K562 (cell line): ENCODE results near the gene RAB6B. TPM values are rescaled to one million over a fixed set of nuclear protein-coding genes. Genes with fewer than 3 reads are reported as not detected.

Experiments
- ATAC-seq: fragments of 200-7000 bp; cut with Tn5 transposase; 3 replicates; pipeline ENCODE4 v1.9.1; 2020; ENCODE audit warnings: moderate library complexity
- BruUV-seq: library from RNA; stranded (reverse); fragments of 400-500 nt; replicated peaks from 2 replicates; lab custom pipeline; 2021; lab: Mats Ljungman, UMichigan
- CTCF ChIA-PET: fragments of 300-600 bp; formaldehyde crosslinking; extraction: SDS; loops from one replicate; lab custom pipeline; 2021; ENCODE audit warnings: low intra/inter-chr PET ratio; lab: Yijun Ruan, JAX
- POLR2A ChIA-PET: fragments of 300-600, 350-650 bp; sonication (Branson Sonifier 250); formaldehyde crosslinking; extraction: SDS; loops from one replicate; lab custom pipeline; 2021; ENCODE audit warnings: antibody characterized with exemption, inconsistent platforms; lab: Yijun Ruan, JAX
- DNase-seq, 4 experiments: peaks; one replicate each; pipeline versions ENCODE4 v3.0.0 to v3.0.0-alpha.2; 2011 to 2018; ENCODE audit warnings: low spot score in 3 of 4, mixed read lengths in 3 of 4; ENCODE audit errors: extremely low read depth in 1 of 4
- FAIRE-seq: peaks from 2 replicates; lab custom pipeline; 2011; peaks lifted over from hg19 to GRCh38; lab: Jason Lieb, UNC
- H2AFZ ChIP-seq: 2 replicates; pipeline ENCODE4 v1.6.0; 2011; ENCODE audit warnings: low read depth, low read length, control low read depth, inconsistent platforms
- H3K27ac ChIP-seq: fragments of 200-600 bp; 3 replicates; pipeline ENCODE4 v1.8.0; 2011; ENCODE audit warnings: low read depth, mild to moderate bottlenecking, control low read depth, inconsistent platforms, low read length, moderate library complexity, mixed read lengths; ENCODE audit errors: extremely low read depth
- H3K27me3 ChIP-seq, 2 experiments: fragments of 300-600 bp in 1 of 2; 2 replicates in 1 of 2; 3 replicates in 1 of 2; pipeline versions ENCODE4 v1.6.0 to v1.8.0; 2011; ENCODE audit warnings: inconsistent platforms in 2 of 2, low read length in 2 of 2, mild to moderate bottlenecking in 1 of 2, mixed read lengths in 1 of 2, moderate library complexity in 1 of 2; ENCODE audit not compliant: control insufficient read depth in 2 of 2, insufficient read depth in 2 of 2
- H3K36me3 ChIP-seq: fragments of 300-600 bp; 3 replicates; pipeline ENCODE4 v1.8.0; 2011; ENCODE audit warnings: mild to moderate bottlenecking, low read length, inconsistent platforms; ENCODE audit not compliant: control insufficient read depth, insufficient read depth
- H3K4me1 ChIP-seq, 2 experiments: fragments of 200-600 bp in 1 of 2; replicated peaks in 1 of 2; 2 replicates in 1 of 2; 3 replicates in 1 of 2; pipeline versions ENCODE4 v1.5.1 to v1.8.0; 2011; ENCODE audit warnings: inconsistent platforms in 2 of 2, low read length in 2 of 2, mild to moderate bottlenecking in 1 of 2, mixed read lengths in 1 of 2, moderate library complexity in 1 of 2; ENCODE audit not compliant: control insufficient read depth in 2 of 2, insufficient read depth in 2 of 2
- H3K4me2 ChIP-seq: 2 replicates; pipeline ENCODE4 v1.6.1; 2011; ENCODE audit warnings: low read length, control low read depth, inconsistent platforms, mixed read lengths; ENCODE audit not compliant: insufficient read depth
- H3K4me3 ChIP-seq: fragments of 200-600 bp; sonication (generic), shearing (Covaris generic); 2 replicates; pipeline ENCODE4 v1.5.1; 2016; ENCODE audit warnings: control low read depth, inconsistent platforms
- H3K79me2 ChIP-seq: fragments of 200-600 bp; 3 replicates; pipeline ENCODE4 v1.8.0; 2011; ENCODE audit warnings: low read length, inconsistent platforms; ENCODE audit not compliant: control insufficient read depth, insufficient read depth
- H3K9ac ChIP-seq, 2 experiments: 2 replicates each; pipeline versions ENCODE4 v1.6.0 to v1.6.1; 2011; ENCODE audit warnings: low read depth in 2 of 2, low read length in 2 of 2, control low read depth in 1 of 2, inconsistent platforms in 1 of 2, mild to moderate bottlenecking in 1 of 2, mixed read lengths in 1 of 2; ENCODE audit not compliant: insufficient read depth in 1 of 2
- H3K9me1 ChIP-seq: one replicate; pipeline ENCODE4 v1.6.0; 2011; ENCODE audit warnings: inconsistent platforms, mild to moderate bottlenecking, low read length, moderate library complexity; ENCODE audit not compliant: control insufficient read depth, insufficient read depth
- H3K9me3 ChIP-seq: replicated peaks from 2 replicates; pipeline ENCODE4 v1.5.1; 2011; ENCODE audit warnings: low read depth, low read length, inconsistent platforms; ENCODE audit not compliant: control insufficient read depth, insufficient read depth
- H4K20me1 ChIP-seq: replicated peaks from 2 replicates; pipeline ENCODE4 v1.6.1; 2011; ENCODE audit warnings: low read length, inconsistent platforms, mixed read lengths; ENCODE audit not compliant: control insufficient read depth, insufficient read depth
- BCLAF1 ChIP-seq, 2 experiments: fragments of 450-650 bp in 1 of 2; IDR thresholded peaks; 2 replicates each; pipeline ENCODE4 v1.6.1; 2011 to 2017; ENCODE audit warnings: low read depth in 2 of 2, antibody characterized with exemption in 1 of 2, borderline replicate concordance in 1 of 2, low read length in 1 of 2, mild to moderate bottlenecking in 1 of 2, mixed read lengths in 1 of 2; ENCODE audit not compliant: control insufficient read depth in 1 of 2
- CBX2 ChIP-seq: fragments of 200-600 bp; sonication (generic); IDR thresholded peaks from one replicate; pipeline ENCODE4 v1.6.1; 2012; ENCODE audit warnings: mild to moderate bottlenecking, low read length, inconsistent platforms; ENCODE audit not compliant: insufficient read depth, poor library complexity, severe bottlenecking
- E2F3 ChIP-seq: fragments of 250-450 bp; sonication (Bioruptor Pico); IDR thresholded peaks from 2 replicates; pipeline ENCODE4 v1.4.0; 2020; ENCODE audit warnings: mild to moderate bottlenecking
- FOXA1 ChIP-seq: fragments of 450-650 bp; IDR thresholded peaks from 2 replicates; pipeline ENCODE4 v1.6.1; 2016; ENCODE audit warnings: mild to moderate bottlenecking, borderline replicate concordance
- GATA2 ChIP-seq: sonication (generic); formaldehyde crosslinking; IDR thresholded peaks from 2 replicates; pipeline ENCODE4 v1.4.0; 2020; ENCODE audit warnings: mild to moderate bottlenecking, missing genetic modification reagents
- HCFC1 ChIP-seq: IDR thresholded peaks from 2 replicates; pipeline ENCODE4 v1.6.1; 2012; ENCODE audit warnings: low read depth, low read length, improper control_type of control experiment
- HEY1 ChIP-seq: fragments of 250-450 bp; sonication (Bioruptor Pico); IDR thresholded peaks from 2 replicates; pipeline ENCODE4 v1.5.0; 2020; ENCODE audit warnings: mild to moderate bottlenecking, moderate library complexity, borderline replicate concordance
- SMAD3 ChIP-seq: fragments of 450-650 bp; formaldehyde crosslinking; conservative IDR thresholded peaks from 2 replicates; pipeline ENCODE4 v1.4.0; 2020; ENCODE audit warnings: mild to moderate bottlenecking
- ZNF717 ChIP-seq: fragments of 250-450 bp; sonication (Bioruptor Pico); IDR thresholded peaks from 2 replicates; pipeline ENCODE4 v1.5.0; 2021
- WGBS: fragments of 100-300 bp; shearing (Covaris generic); methylation state at CpG from one replicate; pipeline ENCODE4 v1.1.6; 2016; ENCODE audit warnings: low coverage, mixed read lengths; ENCODE audit not compliant: insufficient coverage; ENCODE audit errors: missing lambda C conversion rate; 5-methylcytosine and 5-hydroxymethylcytosine counted together
- in situ Hi-C: fragments of 300-500 bp; cut with MboI; formaldehyde crosslinking; loops from 4 replicates; pipeline ENCODE4 v1.15.0; 2018; ENCODE audit warnings: inconsistent platforms, mixed read lengths
- intact Hi-C: fragments of 100-400 bp; cut with micrococcal nuclease; formaldehyde crosslinking; loops from 2 replicates; pipeline ENCODE4 v1.14.2; 2022
- polyA plus RNA-seq, 8 experiments: library from polyadenylated mRNA; depleted of rRNA in 4 of 8; stranded (reverse) in 5 of 8; unstranded in 3 of 8; fragments of >200 nt; fragmentation: Nextera tagmentation in 2 of 8; fragmentation: Illumina TruSeq in 1 of 8; extraction: Ambion mirVana in 2 of 8; extraction: Trizol in 1 of 8; gene quantifications; 2 replicates each; pipeline versions ENCODE4 v1.2.1 to v1.2.3, GENCODE V29; 2011 to 2014; ENCODE audit warnings: inconsistent platforms in 1 of 8, missing spikeins in 1 of 8
- total RNA-seq, 7 experiments: library from RNA; depleted of rRNA in 6 of 7; stranded (reverse); fragments of >200 nt in 6 of 7; fragmentation: Illumina TruSeq in 2 of 7; extraction: Trizol in 2 of 7; gene quantifications; 2 replicates each; pipeline versions ENCODE4 v1.2.1 to v1.2.3, GENCODE V29; 2011 to 2021; ENCODE audit warnings: low replicate concordance in 1 of 7
- TF ChIP-seq, protein P1 (sequence below): fragments of 250-450 bp; sonication (Bioruptor Pico); IDR thresholded peaks from 2 replicates; pipeline ENCODE4 v1.5.0; 2022; ENCODE audit warnings: mild to moderate bottlenecking

Gene RAB6B
- total and polyA plus RNA-seq, 9 of the 15 experiments (the other 6 are each of a cell fraction or from before 2014, with no cell fraction given), result 0.60 to 18.1 (median 1.5) TPM

DNA sequence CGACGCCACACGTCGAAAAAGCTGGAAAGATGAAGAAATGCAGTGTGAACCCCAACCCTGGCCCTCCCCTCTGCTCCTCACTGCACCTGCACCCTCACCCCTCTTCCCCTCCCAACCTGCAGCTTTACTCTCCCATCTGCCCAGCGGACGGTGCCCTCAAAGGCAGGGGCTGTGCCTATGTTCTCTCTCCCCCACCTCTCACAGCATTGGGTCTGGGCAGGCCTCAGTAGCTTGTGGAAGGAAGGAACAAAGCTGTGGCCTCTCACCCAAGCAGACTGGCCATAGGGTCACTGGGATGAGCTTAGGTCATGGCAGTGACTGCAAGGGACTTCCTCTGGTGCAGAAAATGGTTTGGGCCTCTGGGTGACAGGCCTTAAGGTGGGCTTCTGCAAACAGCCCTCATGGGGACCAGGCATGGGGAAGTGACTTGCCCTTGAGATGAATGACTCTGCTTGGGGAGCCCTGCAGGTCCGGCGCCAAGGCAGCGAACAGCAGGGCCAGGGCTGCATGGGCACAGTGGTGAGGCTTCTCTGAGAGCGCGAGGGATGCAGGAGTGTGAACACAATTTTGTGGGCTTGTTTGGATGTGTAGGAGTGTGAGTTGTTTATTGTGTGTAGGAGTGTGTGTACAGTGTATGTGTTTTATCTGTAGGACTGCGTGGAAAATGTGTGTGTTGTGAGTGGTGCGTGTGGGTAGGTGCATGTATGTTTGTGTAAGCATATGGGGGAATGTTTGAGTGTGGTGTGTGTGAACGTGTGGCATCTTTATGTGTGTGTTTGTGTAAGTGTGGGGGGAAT lies 60.9 kb downstream of the RAB6B start:
- Histone ChIP-seq H3K4me3 (no peak overlapping the region), H3K36me3 (no peaks in the 10 kb centered on the region), H2AFZ (no peak overlapping the region), H3K27me3 (no peaks in the 10 kb centered on the region), H3K9me1 (no peaks in the 10 kb centered on the region), H3K9ac (no peak overlapping the region), H3K27ac (no peak overlapping the region), H4K20me1 (no peaks in the 10 kb centered on the region), H3K4me2 (no peak overlapping the region), H3K9me3 (no peaks in the 10 kb centered on the region), H3K79me2 (no peaks in the 10 kb centered on the region), H3K4me1 (no peaks in the 10 kb centered on the region)
- WGBS, result 73% methylated on average over 9 of the region's 14 CpGs
- ChIA-PET CTCF (no interaction called here), POLR2A (no interaction called here)
- in situ Hi-C loops (no loop called here), intact Hi-C loops (loop anchor here (1.0 to 5.0 kb wide), 2 partner anchors 66 to 92 kb away; no protein-coding TSS in a partner anchor)
- DNase-seq (no peak), ATAC-seq (no peak), FAIRE-seq (no peak)
- BruUV-seq, result no TSS peak
- TF ChIP-seq HEY1 (CRISPR knock-in tag), result no peak
- no peak for TF ChIP-seq BCLAF1 (IDR thresholded peaks at IDR 0.05; ENCODE audit: borderline replicate concordance in 1 of 2, control insufficient read depth in 1 of 2, low read depth in 2 of 2, low read length in 1 of 2)
- TF ChIP-seq SMAD3 (CRISPR knock-in tag), result no peak
- TF ChIP-seq, protein P1, sequence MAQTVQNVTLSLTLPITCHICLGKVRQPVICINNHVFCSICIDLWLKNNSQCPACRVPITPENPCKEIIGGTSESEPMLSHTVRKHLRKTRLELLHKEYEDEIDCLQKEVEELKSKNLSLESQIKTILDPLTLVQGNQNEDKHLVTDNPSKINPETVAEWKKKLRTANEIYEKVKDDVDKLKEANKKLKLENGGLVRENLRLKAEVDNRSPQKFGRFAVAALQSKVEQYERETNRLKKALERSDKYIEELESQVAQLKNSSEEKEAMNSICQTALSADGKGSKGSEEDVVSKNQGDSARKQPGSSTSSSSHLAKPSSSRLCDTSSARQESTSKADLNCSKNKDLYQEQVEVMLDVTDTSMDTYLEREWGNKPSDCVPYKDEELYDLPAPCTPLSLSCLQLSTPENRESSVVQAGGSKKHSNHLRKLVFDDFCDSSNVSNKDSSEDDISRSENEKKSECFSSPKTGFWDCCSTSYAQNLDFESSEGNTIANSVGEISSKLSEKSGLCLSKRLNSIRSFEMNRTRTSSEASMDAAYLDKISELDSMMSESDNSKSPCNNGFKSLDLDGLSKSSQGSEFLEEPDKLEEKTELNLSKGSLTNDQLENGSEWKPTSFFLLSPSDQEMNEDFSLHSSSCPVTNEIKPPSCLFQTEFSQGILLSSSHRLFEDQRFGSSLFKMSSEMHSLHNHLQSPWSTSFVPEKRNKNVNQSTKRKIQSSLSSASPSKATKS (CRISPR knock-in tag), result no peak
- TF ChIP-seq FOXA1, result no peak
- no peak for TF ChIP-seq HCFC1
- TF ChIP-seq E2F3 (CRISPR knock-in tag), result no peak
- TF ChIP-seq GATA2 (CRISPR knock-in tag), result no peak
- no peak for TF ChIP-seq ZNF717 (CRISPR knock-in tag)
- TF ChIP-seq CBX2, result no peak
